Neural cell (in vitro differentiated cells): ENCODE measurements around the gene SKAP1. TPM values are rescaled to one million over a fixed set of nuclear protein-coding genes. Genes with fewer than 3 reads are reported as not detected.
"Not testable (repeated sequence)": the region's sequence is repeated elsewhere in the genome, so short reads cannot be mapped to it uniquely, and the experiment has no call there.

Experiments
- H2AFZ ChIP-seq: fragments of 200-600, 300-800 bp; sonication (generic), shearing (Covaris generic); 2 replicates; pipeline ENCODE4 v1.6.0; 2014; ENCODE audit warnings: low read depth, mild to moderate bottlenecking, antibody characterized with exemption, low read length, moderate library complexity
- H3F3A ChIP-seq: fragments of 200-600 bp; shearing (Covaris generic); 2 replicates; pipeline ENCODE4 v1.6.1; 2016; ENCODE audit warnings: mild to moderate bottlenecking, moderate library complexity, mixed read lengths, antibody characterized with exemption, low read length; ENCODE audit not compliant: insufficient read depth, poor library complexity, severe bottlenecking
- H3K27ac ChIP-seq: fragments of 200-600, 300-800 bp; sonication (generic), shearing (Covaris generic); 2 replicates; pipeline ENCODE4 v1.5.1; 2014; ENCODE audit warnings: mild to moderate bottlenecking, low read length, moderate library complexity
- H3K27me3 ChIP-seq: fragments of 300-800, 200-600 bp; sonication (generic), shearing (Covaris generic); 2 replicates; pipeline ENCODE4 v1.6.0; 2014; ENCODE audit warnings: mild to moderate bottlenecking, low read depth, low read length, moderate library complexity; ENCODE audit not compliant: insufficient read depth
- H3K36me3 ChIP-seq: fragments of 300-800, 200-600 bp; sonication (generic), shearing (Covaris generic); 2 replicates; pipeline ENCODE4 v1.5.1; 2014; ENCODE audit warnings: mild to moderate bottlenecking, antibody characterized with exemption, low read length, moderate library complexity; ENCODE audit not compliant: insufficient read depth
- H3K4me2 ChIP-seq: fragments of 300-800, 200-600 bp; sonication (generic), shearing (Covaris generic); 2 replicates; pipeline ENCODE4 v1.6.0; 2014; ENCODE audit warnings: mild to moderate bottlenecking, low read length
- H3K4me3 ChIP-seq: fragments of 300-800, 200-600 bp; sonication (generic), shearing (Covaris generic); 2 replicates; pipeline ENCODE4 v1.5.1; 2014; ENCODE audit warnings: mild to moderate bottlenecking, low read length, moderate library complexity
- H3K79me2 ChIP-seq: fragments of 200-600 bp; shearing (Covaris generic); replicated peaks from 2 replicates; pipeline ENCODE4 v1.6.0; 2014; ENCODE audit warnings: mild to moderate bottlenecking, low read length, moderate library complexity; ENCODE audit not compliant: insufficient read depth
- H3K9ac ChIP-seq: fragments of 300-800, 200-600 bp; sonication (generic), shearing (Covaris generic); 2 replicates; pipeline ENCODE4 v1.6.1; 2016; ENCODE audit warnings: mild to moderate bottlenecking, low read length, mixed read lengths
- H3K9me2 ChIP-seq: fragments of 200-600 bp; shearing (Covaris generic); 2 replicates; pipeline ENCODE4 v1.6.1; 2016; ENCODE audit warnings: mild to moderate bottlenecking, low read length, mixed read lengths; ENCODE audit not compliant: insufficient read depth
- H3K9me3 ChIP-seq: fragments of 200-600, 300-800 bp; sonication (generic), shearing (Covaris generic); 2 replicates; pipeline ENCODE4 v1.6.1; 2016; ENCODE audit warnings: mild to moderate bottlenecking, mixed run types, low read length, moderate library complexity, mixed read lengths
- H4K20me1 ChIP-seq: fragments of 200-600 bp; shearing (Covaris generic); 2 replicates; pipeline ENCODE4 v1.6.1; 2016; ENCODE audit warnings: mild to moderate bottlenecking, mixed run types; ENCODE audit not compliant: insufficient read depth
- CTCF ChIP-seq: fragments of 450-650 bp; IDR thresholded peaks from 2 replicates; pipeline ENCODE4 v1.5.1; 2014; ENCODE audit warnings: antibody characterized with exemption, mild to moderate bottlenecking, moderate library complexity; ENCODE audit not compliant: poor library complexity, severe bottlenecking
- EP300 ChIP-seq: fragments of 450-650 bp; conservative IDR thresholded peaks from 2 replicates; pipeline ENCODE4 v1.6.1; 2014; ENCODE audit warnings: antibody characterized with exemption, mild to moderate bottlenecking, moderate library complexity; ENCODE audit not compliant: poor library complexity, severe bottlenecking
- EZH2 ChIP-seq: fragments of 200-600, 300-800 bp; shearing (Covaris generic), sonication (generic); IDR thresholded peaks from 2 replicates; pipeline ENCODE4 v1.6.1; 2014; ENCODE audit warnings: antibody characterized with exemption, low read length, borderline replicate concordance, mild to moderate bottlenecking; ENCODE audit not compliant: insufficient read depth, poor library complexity, severe bottlenecking
- MXI1 ChIP-seq: fragments of 450-650 bp; conservative IDR thresholded peaks from 2 replicates; pipeline ENCODE4 v1.6.1; 2014; ENCODE audit warnings: antibody characterized with exemption, mild to moderate bottlenecking; ENCODE audit not compliant: poor library complexity, severe bottlenecking
- POLR2AphosphoS5 ChIP-seq: IDR thresholded peaks from 2 replicates; pipeline ENCODE4 v1.6.1; 2012
- RAD21 ChIP-seq: fragments of 450-650 bp; conservative IDR thresholded peaks from 2 replicates; pipeline ENCODE4 v1.6.1; 2014; ENCODE audit warnings: antibody characterized with exemption, mild to moderate bottlenecking, moderate library complexity
- REST ChIP-seq: IDR thresholded peaks from 2 replicates; pipeline ENCODE4 v1.6.1; 2012; ENCODE audit warnings: borderline replicate concordance
- SMC3 ChIP-seq: fragments of 450-650 bp; conservative IDR thresholded peaks from 2 replicates; pipeline ENCODE4 v1.6.1; 2014; ENCODE audit warnings: antibody characterized with exemption, mild to moderate bottlenecking, moderate library complexity; ENCODE audit not compliant: poor library complexity
- TAF1 ChIP-seq: IDR thresholded peaks from 2 replicates; pipeline ENCODE4 v1.6.1; 2012; ENCODE audit warnings: low read depth
- polyA plus RNA-seq: library from polyadenylated mRNA; depleted of rRNA; stranded (reverse); fragments of >200 nt; gene quantifications from 2 replicates; pipeline ENCODE4 v1.2.3, GENCODE V29; 2014

The SKAP1 gene
- polyA plus RNA-seq, 1 donor from 2014 or later, result 0.63 TPM

DNA sequence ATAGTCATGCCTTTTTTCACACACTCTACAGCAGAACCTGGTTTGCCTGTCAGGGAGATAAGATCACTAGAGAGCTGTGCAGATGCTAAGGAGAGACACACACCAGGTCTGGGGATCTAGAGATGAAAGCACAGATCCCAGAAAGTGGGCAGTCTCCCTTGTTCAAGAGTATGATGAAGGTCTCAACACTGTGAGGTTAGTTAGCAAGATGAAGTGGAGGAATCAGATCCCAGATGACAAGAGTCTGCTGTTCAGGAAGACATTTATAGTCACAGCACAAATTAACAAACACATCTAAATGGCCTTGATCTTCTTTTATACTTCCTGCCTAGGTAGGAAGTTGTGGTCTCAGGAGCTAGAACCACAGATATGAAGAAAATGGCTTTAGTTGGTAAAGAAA, 23.4 kb upstream of the SKAP1 start:
- TF ChIP-seq EP300, result no peak
- no peak for TF ChIP-seq CTCF
- no peak for TF ChIP-seq REST
- TF ChIP-seq MXI1, result no peak
- TF ChIP-seq TAF1, result no peak
- no peak for TF ChIP-seq POLR2AphosphoS5
- no peak for TF ChIP-seq EZH2
- TF ChIP-seq SMC3, result no peak
- TF ChIP-seq RAD21, result no peak
- no peak overlapping the region for H3K27ac ChIP-seq
- no peaks in the 10 kb centered on the region for H3K79me2 ChIP-seq
- peaks cover 8% of the 10 kb centered on the region for H3K9me3 ChIP-seq
- no peaks in the 10 kb centered on the region for H3K36me3 ChIP-seq
- no peak overlapping the region for H3K4me2 ChIP-seq
- H3F3A ChIP-seq, result no peaks in the 10 kb centered on the region
- H2AFZ ChIP-seq, result no peak overlapping the region
- H3K27me3 ChIP-seq, result peaks cover 17% of the 10 kb centered on the region
- no peak overlapping the region for H3K9ac ChIP-seq
- H3K9me2 ChIP-seq, result no peaks in the 10 kb centered on the region
- no peaks in the 10 kb centered on the region for H4K20me1 ChIP-seq
- H3K4me3 ChIP-seq, result no peak overlapping the region

DNA sequence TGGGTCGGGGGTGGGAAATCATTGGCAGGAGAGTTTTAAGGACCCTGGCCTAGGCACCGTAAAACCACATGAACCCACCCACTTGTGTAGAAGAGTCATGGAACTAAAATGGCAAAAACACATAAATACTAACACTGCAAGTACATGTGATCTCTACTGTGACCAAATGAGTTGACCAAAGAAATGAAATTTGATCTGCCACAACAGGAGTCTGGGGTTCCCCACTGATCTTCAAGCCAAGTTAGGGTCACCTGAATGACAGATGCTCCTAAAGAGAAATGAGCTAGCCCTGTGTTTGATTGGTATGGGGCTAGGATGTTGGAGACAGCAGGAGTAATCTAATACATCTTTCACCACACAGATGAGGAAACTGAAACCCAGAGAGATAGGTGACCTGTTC, 21.5 kb upstream of the SKAP1 start:
- Histone ChIP-seq H3K4me2 (no peak overlapping the region), H3K27me3 (peaks cover 8% of the 10 kb centered on the region), H3K9ac (no peak overlapping the region), H3K79me2 (no peaks in the 10 kb centered on the region), H3K9me3 (peaks cover 8% of the 10 kb centered on the region), H3K36me3 (no peaks in the 10 kb centered on the region), H3K4me3 (no peak overlapping the region), H3K9me2 (no peaks in the 10 kb centered on the region), H3K27ac (no peak overlapping the region), H2AFZ (no peak overlapping the region), H3F3A (no peaks in the 10 kb centered on the region), H4K20me1 (no peaks in the 10 kb centered on the region)
- TF ChIP-seq EP300 (no peak), REST (no peak), CTCF (no peak), MXI1 (no peak), TAF1 (no peak), POLR2AphosphoS5 (no peak), RAD21 (no peak), EZH2 (no peak), SMC3 (no peak)

GRCh38 chr17:48449335-48449734, 19.3 kb upstream of the SKAP1 start:
- not testable (repeated sequence) for H3K27me3 ChIP-seq, H3K9me3 ChIP-seq, H3K27ac ChIP-seq, H3K79me2 ChIP-seq, H3K4me3 ChIP-seq, H3K4me2 ChIP-seq, H2AFZ ChIP-seq, H3K9me2 ChIP-seq, H4K20me1 ChIP-seq, H3F3A ChIP-seq, H3K9ac ChIP-seq, H3K36me3 ChIP-seq
